ENCODE data around the gene OBSL1.

Gene OBSL1

DNA sequence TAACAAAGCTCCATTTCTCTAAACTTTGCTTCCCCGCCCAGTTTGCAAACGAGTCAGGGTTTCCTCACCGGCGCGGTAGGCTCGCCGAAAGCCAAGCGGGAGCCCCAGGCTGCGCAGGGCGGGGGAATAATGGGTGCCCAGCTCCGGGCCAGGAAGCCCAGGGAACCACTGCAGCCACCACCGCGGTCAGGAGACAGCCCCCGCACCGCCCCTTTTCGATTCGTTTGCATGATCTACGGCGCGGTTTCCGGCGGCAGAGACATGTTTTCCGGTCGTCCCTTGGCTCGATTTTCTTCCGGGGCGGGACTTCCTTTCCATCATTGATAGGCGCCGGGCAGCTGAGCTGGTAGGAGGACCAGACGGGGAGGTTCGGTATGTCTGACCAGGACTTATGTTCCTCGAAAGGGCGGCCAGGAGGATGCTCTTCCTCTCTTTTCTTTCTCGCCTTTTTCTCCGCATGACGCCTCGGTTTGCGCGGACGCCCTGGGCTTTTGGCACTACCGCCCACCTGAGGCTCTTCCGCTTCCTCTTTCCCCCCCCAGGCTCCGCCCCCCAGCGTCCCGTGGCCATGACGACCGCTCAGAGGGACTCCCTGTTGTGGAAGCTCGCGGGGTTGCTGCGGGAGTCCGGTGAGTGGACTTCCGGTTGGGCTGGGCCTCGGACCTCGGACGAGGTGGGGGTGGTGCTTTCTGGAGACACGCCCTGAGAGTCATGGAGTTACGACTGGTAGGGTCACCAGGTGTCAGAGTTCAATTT is 26.4 kb upstream of the OBSL1 start, which contains the start of gene STK11IP:
Gene STK11IP (plus strand): TSS at position 306 of the 756 bp plus-strand sequence. CDS start 263 bp downstream, at position 569.
- Histone ChIP-seq H3K36me3 (ENCODE audit: control insufficient read depth in 2 of 2, insufficient read depth in 2 of 2, low read length in 2 of 2) (peaks cover 13 to 18% of the 10 kb centered on the region in 2 donors), H3K4me1 (ENCODE audit: control insufficient read depth in 2 of 2, insufficient read depth in 2 of 2, low read length in 2 of 2) (peaks cover 5 to 12% of the 10 kb centered on the region in 2 donors), H3K4me3 (ENCODE audit: low read length in 2 of 2) (peak within 1 kb of the TSS; percentile 96 to 99), H3K9me3 (ENCODE audit: control insufficient read depth in 2 of 2, low read length in 2 of 2) (no peaks in the 10 kb centered on the region), H3K27ac (ENCODE audit: low read depth in 2 of 2, low read length in 2 of 2) (peak within 1 kb of the TSS; percentile 87 to 91), H3K9ac (ENCODE audit: low read depth in 1 of 2, low read length in 2 of 2) (peak within 1 kb of the TSS; percentile 77 to 89), H3K27me3 (ENCODE audit: control insufficient read depth in 2 of 2, insufficient read depth in 2 of 2, low read length in 2 of 2) (no peaks in the 10 kb centered on the region)

DNA sequence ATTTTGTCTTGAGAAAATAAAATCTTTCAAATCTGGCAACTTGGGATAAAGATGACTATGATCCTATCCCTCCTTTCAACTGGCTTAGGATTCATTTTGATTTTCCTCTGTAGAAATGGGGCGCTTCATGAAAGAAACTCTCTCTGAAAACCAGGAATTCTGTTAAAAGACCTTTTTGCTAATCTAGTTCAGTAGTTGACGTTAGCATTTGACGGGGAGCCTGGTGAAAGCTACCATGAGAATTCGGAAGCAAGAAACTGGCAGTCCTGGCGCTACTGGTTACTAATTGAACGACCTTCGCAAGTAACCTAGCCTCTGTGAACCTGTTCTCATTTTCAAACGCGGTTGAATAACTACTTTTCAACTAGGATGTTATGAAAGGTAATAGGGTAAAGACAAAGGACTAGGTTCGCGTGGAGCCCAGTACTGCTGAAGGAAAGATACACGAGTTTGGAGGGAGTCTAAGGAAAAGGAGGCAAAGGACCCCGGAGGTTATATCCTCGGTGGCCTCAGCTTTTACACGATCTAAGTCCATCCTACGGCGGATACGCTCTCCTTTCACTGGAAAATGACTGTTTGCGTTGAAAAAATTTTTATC is 25.7 kb upstream of the OBSL1 start:
- Histone ChIP-seq H3K27me3 (ENCODE audit: control insufficient read depth in 2 of 2, insufficient read depth in 2 of 2, low read length in 2 of 2) (no peaks in the 10 kb centered on the region), H3K27ac (ENCODE audit: low read depth in 2 of 2, low read length in 2 of 2) (peak overlapping the region; percentile 87 to 91), H3K4me3 (ENCODE audit: low read length in 2 of 2) (peak overlapping the region; percentile 96 to 99), H3K4me1 (ENCODE audit: control insufficient read depth in 2 of 2, insufficient read depth in 2 of 2, low read length in 2 of 2) (peaks cover 5 to 12% of the 10 kb centered on the region in 2 donors), H3K9ac (ENCODE audit: low read depth in 1 of 2, low read length in 2 of 2) (peak overlapping the region; percentile 77 to 89), H3K9me3 (ENCODE audit: control insufficient read depth in 2 of 2, low read length in 2 of 2) (no peaks in the 10 kb centered on the region), H3K36me3 (ENCODE audit: control insufficient read depth in 2 of 2, insufficient read depth in 2 of 2, low read length in 2 of 2) (peaks cover 6 to 12% of the 10 kb centered on the region in 2 donors)

DNA sequence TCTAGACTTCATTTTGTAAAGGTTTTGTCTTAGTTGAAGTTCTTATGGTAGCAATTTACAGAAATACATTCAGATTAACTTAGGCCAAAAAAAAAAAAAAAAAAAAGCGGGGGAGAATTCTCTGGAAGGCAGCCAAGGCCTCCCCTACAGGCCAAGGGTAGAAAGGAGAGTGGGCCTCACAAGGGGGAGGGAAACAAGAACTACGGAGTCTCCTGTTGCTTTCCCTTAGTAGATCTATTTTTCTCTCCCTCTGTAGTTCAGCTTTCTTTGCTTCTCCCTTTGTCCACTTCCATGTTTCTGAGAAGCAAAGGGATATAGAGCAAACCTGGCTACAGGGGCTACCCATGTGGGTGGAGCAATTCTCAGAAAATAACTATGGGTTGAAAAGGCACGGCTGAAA is 23.9 kb upstream of the OBSL1 start:
- no peak overlapping the region for H3K9ac ChIP-seq (ENCODE audit: low read depth in 1 of 2, low read length in 2 of 2)
- H3K27ac ChIP-seq (ENCODE audit: low read depth in 2 of 2, low read length in 2 of 2) = no peak overlapping the region
- no peaks in the 10 kb centered on the region for H3K36me3 ChIP-seq (ENCODE audit: control insufficient read depth in 2 of 2, insufficient read depth in 2 of 2, low read length in 2 of 2)
- peaks cover 5 to 12% of the 10 kb centered on the region in 2 donors for H3K4me1 ChIP-seq (ENCODE audit: control insufficient read depth in 2 of 2, insufficient read depth in 2 of 2, low read length in 2 of 2)
- no peak overlapping the region for H3K4me3 ChIP-seq (ENCODE audit: low read length in 2 of 2)
- H3K9me3 ChIP-seq (ENCODE audit: control insufficient read depth in 2 of 2, low read length in 2 of 2) = no peaks in the 10 kb centered on the region
- peaks cover 0 to 3% of the 10 kb centered on the region in 2 donors for H3K27me3 ChIP-seq (ENCODE audit: control insufficient read depth in 2 of 2, insufficient read depth in 2 of 2, low read length in 2 of 2)

DNA sequence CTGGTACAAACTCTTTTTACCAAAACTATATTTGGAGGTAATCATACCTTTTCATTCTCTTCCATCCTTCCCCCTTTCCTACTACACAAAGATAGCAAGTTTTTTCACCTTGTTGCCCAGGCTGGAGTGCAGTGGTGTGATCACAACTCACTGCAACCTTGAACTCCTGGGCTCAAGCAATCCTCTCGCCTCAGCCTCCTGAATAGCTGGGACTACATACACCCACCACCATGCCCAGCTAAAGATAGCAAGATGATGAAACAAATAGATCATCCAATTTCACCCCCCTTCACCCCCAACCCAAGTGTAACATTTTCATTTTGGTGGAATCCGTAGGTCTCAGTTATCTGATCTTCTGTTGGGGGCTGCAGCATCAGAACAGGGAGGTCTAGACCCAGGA is 21.8 kb upstream of the OBSL1 start:
- Histone ChIP-seq H3K27ac (ENCODE audit: low read depth in 2 of 2, low read length in 2 of 2) (no peak overlapping the region), H3K4me3 (ENCODE audit: low read length in 2 of 2) (no peak overlapping the region), H3K27me3 (ENCODE audit: control insufficient read depth in 2 of 2, insufficient read depth in 2 of 2, low read length in 2 of 2) (peaks cover 0 to 6% of the 10 kb centered on the region in 2 donors), H3K36me3 (ENCODE audit: control insufficient read depth in 2 of 2, insufficient read depth in 2 of 2, low read length in 2 of 2) (no peaks in the 10 kb centered on the region), H3K9ac (ENCODE audit: low read depth in 1 of 2, low read length in 2 of 2) (no peak overlapping the region), H3K4me1 (ENCODE audit: control insufficient read depth in 2 of 2, insufficient read depth in 2 of 2, low read length in 2 of 2) (peaks cover 5 to 7% of the 10 kb centered on the region in 2 donors), H3K9me3 (ENCODE audit: control insufficient read depth in 2 of 2, low read length in 2 of 2) (no peaks in the 10 kb centered on the region)

DNA sequence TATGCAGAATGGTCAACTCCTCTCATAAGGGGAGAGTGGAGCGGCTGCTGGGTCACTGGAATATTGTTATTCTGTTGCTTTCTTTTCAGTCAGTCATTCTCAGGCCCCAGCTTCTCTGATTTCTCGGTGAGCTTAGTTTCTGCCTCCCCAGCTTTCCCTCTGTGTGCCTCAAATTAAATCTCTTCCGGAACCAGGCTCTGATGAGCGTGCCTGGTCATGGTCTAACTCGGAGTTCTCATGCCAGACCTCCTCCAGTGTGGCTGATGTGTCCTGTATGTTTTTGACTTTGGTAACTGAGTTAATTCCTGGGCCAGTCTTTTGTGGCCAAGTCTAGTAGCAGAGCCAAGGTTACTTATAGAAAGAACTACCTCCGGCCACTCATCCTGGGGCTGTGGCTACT is 21.4 kb upstream of the OBSL1 start:
- no peaks in the 10 kb centered on the region for H3K36me3 ChIP-seq (ENCODE audit: control insufficient read depth in 2 of 2, insufficient read depth in 2 of 2, low read length in 2 of 2)
- H3K9ac ChIP-seq (ENCODE audit: low read depth in 1 of 2, low read length in 2 of 2) = no peak overlapping the region
- peaks cover 5% of the 10 kb centered on the region in 2 donors for H3K4me1 ChIP-seq (ENCODE audit: control insufficient read depth in 2 of 2, insufficient read depth in 2 of 2, low read length in 2 of 2)
- H3K9me3 ChIP-seq (ENCODE audit: control insufficient read depth in 2 of 2, low read length in 2 of 2) = no peaks in the 10 kb centered on the region
- H3K27ac ChIP-seq (ENCODE audit: low read depth in 2 of 2, low read length in 2 of 2) = no peak overlapping the region
- no peak overlapping the region for H3K4me3 ChIP-seq (ENCODE audit: low read length in 2 of 2)
- H3K27me3 ChIP-seq (ENCODE audit: control insufficient read depth in 2 of 2, insufficient read depth in 2 of 2, low read length in 2 of 2) = peaks cover 0 to 6% of the 10 kb centered on the region in 2 donors

DNA sequence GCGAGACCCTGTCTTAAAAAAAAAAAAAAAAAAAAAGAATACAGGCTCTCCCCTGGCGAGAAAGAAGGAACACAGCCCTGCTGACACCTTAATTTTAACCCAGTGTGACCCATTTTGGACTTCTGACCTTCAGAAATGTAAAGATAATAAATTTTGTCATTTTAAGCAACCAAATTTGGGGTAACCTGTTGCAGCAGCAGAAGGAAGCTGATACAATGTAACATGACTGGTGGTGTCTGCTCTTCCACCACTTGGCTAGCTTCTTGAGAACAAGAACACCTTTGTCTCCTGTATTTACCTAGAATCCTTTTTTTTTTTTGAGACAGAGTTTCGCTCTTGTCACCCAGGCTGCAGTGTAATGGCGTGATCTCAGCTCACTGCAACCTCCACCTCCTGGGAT is 19.8 kb upstream of the OBSL1 start:
- no peak overlapping the region for H3K4me3 ChIP-seq (ENCODE audit: low read length in 2 of 2)
- no peaks in the 10 kb centered on the region for H3K9me3 ChIP-seq (ENCODE audit: control insufficient read depth in 2 of 2, low read length in 2 of 2)
- no peak overlapping the region for H3K27ac ChIP-seq (ENCODE audit: low read depth in 2 of 2, low read length in 2 of 2)
- H3K36me3 ChIP-seq (ENCODE audit: control insufficient read depth in 2 of 2, insufficient read depth in 2 of 2, low read length in 2 of 2) = no peaks in the 10 kb centered on the region
- no peak overlapping the region for H3K9ac ChIP-seq (ENCODE audit: low read depth in 1 of 2, low read length in 2 of 2)
- no peaks in the 10 kb centered on the region for H3K4me1 ChIP-seq (ENCODE audit: control insufficient read depth in 2 of 2, insufficient read depth in 2 of 2, low read length in 2 of 2)
- peaks cover 0 to 6% of the 10 kb centered on the region in 2 donors for H3K27me3 ChIP-seq (ENCODE audit: control insufficient read depth in 2 of 2, insufficient read depth in 2 of 2, low read length in 2 of 2)

DNA sequence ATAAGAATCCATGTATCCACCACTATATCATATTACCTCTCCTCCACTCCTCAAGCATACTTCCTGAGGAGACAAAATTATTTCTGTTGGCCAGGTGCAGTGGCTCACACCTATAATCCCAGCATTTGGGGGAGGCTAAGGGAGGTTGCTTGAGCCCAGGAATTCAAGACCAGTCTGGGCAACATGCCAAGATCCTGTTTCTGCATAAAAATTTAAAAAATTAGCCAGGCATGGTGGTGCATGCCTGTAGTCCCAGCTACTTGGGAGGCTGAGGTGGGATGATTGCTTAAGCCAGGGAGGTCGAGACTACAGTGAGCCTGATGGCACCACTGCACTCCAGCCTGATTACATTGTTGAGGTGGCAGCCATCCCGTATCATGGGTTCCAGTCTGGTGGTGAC is 10.0 kb upstream of the OBSL1 start:
- Histone ChIP-seq H3K4me1 (ENCODE audit: control insufficient read depth in 2 of 2, insufficient read depth in 2 of 2, low read length in 2 of 2) (no peaks in the 10 kb centered on the region), H3K4me3 (ENCODE audit: low read length in 2 of 2) (no peak overlapping the region), H3K9me3 (ENCODE audit: control insufficient read depth in 2 of 2, low read length in 2 of 2) (no peaks in the 10 kb centered on the region), H3K9ac (ENCODE audit: low read depth in 1 of 2, low read length in 2 of 2) (no peak overlapping the region), H3K36me3 (ENCODE audit: control insufficient read depth in 2 of 2, insufficient read depth in 2 of 2, low read length in 2 of 2) (no peaks in the 10 kb centered on the region), H3K27me3 (ENCODE audit: control insufficient read depth in 2 of 2, insufficient read depth in 2 of 2, low read length in 2 of 2) (peaks cover 0 to 6% of the 10 kb centered on the region in 2 donors), H3K27ac (ENCODE audit: low read depth in 2 of 2, low read length in 2 of 2) (no peak overlapping the region)

DNA sequence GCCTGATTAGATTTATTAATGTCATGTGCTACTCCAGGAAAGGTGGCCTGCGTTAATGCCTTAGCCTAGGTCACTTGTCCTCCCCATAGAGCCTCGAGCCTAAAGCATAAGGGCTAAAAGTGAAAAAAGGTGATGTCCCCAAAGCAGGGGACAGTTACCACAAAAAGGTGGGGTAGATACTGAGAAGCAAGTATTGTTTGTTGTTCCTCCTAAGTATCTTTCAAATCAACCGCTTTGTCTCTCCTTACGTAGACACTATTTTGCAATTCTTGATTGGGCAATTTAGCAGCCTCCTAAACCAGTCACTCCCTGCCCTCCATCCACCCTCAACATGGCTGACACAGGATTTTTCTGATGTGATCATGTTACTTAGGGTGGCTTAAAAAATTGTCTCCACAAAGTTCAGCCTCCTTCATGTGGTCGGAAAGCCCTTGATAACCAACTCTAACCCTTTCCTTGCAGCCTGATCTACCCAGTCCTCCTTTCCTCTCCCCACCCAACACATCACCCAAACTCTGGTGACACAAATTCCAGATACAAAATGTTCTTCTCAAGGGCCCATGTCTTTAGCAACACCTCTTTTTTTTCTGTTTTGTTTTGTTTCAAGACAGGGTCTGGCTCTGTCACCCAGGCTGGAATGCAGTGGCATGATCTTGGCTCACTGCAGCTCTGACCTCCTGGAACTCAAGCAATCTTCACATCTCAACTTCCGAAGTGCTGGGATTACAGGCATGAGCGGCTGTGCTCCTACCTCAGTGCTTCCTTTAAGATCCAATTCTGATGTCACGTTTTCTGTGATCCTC is 7.7 kb upstream of the OBSL1 start:
- H3K9ac ChIP-seq (ENCODE audit: low read depth in 1 of 2, low read length in 2 of 2) = no peak overlapping the region
- H3K27ac ChIP-seq (ENCODE audit: low read depth in 2 of 2, low read length in 2 of 2) = no peak overlapping the region
- H3K27me3 ChIP-seq (ENCODE audit: control insufficient read depth in 2 of 2, insufficient read depth in 2 of 2, low read length in 2 of 2) = peaks cover 4 to 14% of the 10 kb centered on the region in 2 donors
- no peak overlapping the region for H3K4me3 ChIP-seq (ENCODE audit: low read length in 2 of 2)
- no peaks in the 10 kb centered on the region for H3K4me1 ChIP-seq (ENCODE audit: control insufficient read depth in 2 of 2, insufficient read depth in 2 of 2, low read length in 2 of 2)
- no peaks in the 10 kb centered on the region for H3K36me3 ChIP-seq (ENCODE audit: control insufficient read depth in 2 of 2, insufficient read depth in 2 of 2, low read length in 2 of 2)
- no peaks in the 10 kb centered on the region for H3K9me3 ChIP-seq (ENCODE audit: control insufficient read depth in 2 of 2, low read length in 2 of 2)

DNA sequence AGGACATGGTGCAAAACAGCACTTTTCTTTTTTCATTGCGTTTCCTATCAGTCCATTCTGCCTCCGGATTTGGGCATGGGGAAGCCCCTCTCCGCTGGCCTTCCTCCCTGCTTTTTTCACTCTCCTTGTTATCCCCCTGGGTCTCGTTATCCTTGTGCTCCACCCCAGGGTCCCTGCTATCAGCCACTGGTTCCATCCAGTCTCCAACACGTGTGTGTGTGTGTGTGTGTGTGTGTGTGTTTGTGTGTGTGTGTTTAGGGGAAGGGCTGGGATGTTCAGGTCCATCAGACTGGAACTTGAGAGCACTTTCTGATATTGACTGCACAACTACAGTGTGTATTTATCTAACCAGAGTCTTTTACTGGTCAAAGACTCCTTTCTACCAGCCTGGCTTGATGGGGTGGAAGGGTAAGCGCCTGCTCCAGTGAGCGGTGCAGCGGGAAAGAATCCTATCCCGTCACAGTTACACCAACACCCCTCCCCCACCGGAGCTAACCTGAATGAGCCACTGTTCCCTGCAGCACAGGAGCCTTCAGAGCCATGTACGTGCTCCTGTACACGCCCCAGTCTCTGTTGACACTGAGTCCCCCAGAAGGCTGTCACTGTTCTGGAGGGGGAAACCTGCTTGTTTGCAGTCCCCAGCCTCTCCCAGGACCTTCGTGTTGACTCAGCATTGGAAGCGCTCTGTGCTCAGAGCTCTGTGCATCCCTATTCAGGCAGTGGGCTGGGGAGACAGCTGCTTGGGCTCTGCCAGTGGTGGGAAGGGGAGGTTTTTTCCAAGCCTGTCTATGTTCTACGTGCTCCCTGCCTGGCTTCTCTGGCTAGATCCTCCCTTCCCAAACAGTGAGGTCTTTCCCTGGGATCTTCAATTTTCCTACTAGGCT is 5.4 kb upstream of the OBSL1 start:
- Histone ChIP-seq H3K36me3 (ENCODE audit: control insufficient read depth in 2 of 2, insufficient read depth in 2 of 2, low read length in 2 of 2) (no peaks in the 10 kb centered on the region), H3K4me1 (ENCODE audit: control insufficient read depth in 2 of 2, insufficient read depth in 2 of 2, low read length in 2 of 2) (no peaks in the 10 kb centered on the region), H3K4me3 (ENCODE audit: low read length in 2 of 2) (no peak overlapping the region)

More for the DNA sequence above, 5.4 kb upstream of the OBSL1 start:
- H3K27ac ChIP-seq (ENCODE audit: low read depth in 2 of 2, low read length in 2 of 2) = no peak overlapping the region
- no peak overlapping the region for H3K9ac ChIP-seq (ENCODE audit: low read depth in 1 of 2, low read length in 2 of 2)
- H3K27me3 ChIP-seq (ENCODE audit: control insufficient read depth in 2 of 2, insufficient read depth in 2 of 2, low read length in 2 of 2) = peaks cover 12 to 22% of the 10 kb centered on the region in 2 donors
- no peaks in the 10 kb centered on the region for H3K9me3 ChIP-seq (ENCODE audit: control insufficient read depth in 2 of 2, low read length in 2 of 2)
